HFFc6 (cell line): Measurements from ENCODE around the gene ALG9. TPM values are rescaled to one million over a fixed set of nuclear protein-coding genes. Genes with fewer than 3 reads are reported as not detected.
A peak's percentile ranks its signal among the peaks of the same experiment; 100 is the strongest.

Experiments
- DNase-seq: peaks from one replicate; pipeline ENCODE4 v3.0.0-alpha.2; 2018
- H3K27ac Mint-ChIP-seq: 2 replicates; pipeline ENCODE4 v1.8.0; 2020; ENCODE audit warnings: mild to moderate bottlenecking, mixed read lengths
- H3K27me3 Mint-ChIP-seq: 2 replicates; pipeline ENCODE4 v1.8.0; 2021; ENCODE audit warnings: mild to moderate bottlenecking, moderate library complexity, mixed read lengths; ENCODE audit not compliant: insufficient read depth
- H3K36me3 Mint-ChIP-seq: 2 replicates; pipeline ENCODE4 v1.8.0; 2021; ENCODE audit warnings: low read depth, mixed read lengths
- H3K4me1 Mint-ChIP-seq: 2 replicates; pipeline ENCODE4 v1.8.0; 2020; ENCODE audit warnings: low read depth, mixed read lengths
- H3K4me3 Mint-ChIP-seq: 2 replicates; pipeline ENCODE4 v1.8.0; 2020; ENCODE audit warnings: mild to moderate bottlenecking, moderate library complexity, mixed read lengths
- H3K9me3 Mint-ChIP-seq: 2 replicates; pipeline ENCODE4 v1.8.0; 2020; ENCODE audit warnings: mild to moderate bottlenecking, mixed read lengths
- total RNA-seq, 6 experiments: library from RNA; stranded (reverse); fragmentation: NEBNext Ultra II Directional; extraction: Animal tissue kit (Norgen Biotek cat#: 25700); gene quantifications; 2 replicates in 1 of 6; 3 replicates in 5 of 6; pipeline ENCODE4 v1.2.3, GENCODE V29; 2021
- TF ChIP-seq, protein P1 (sequence below): fragments of 200-600 bp; sonication (generic); IDR thresholded peaks from 2 replicates; pipeline ENCODE4 v1.5.0; 2021; ENCODE audit warnings: antibody characterized with exemption, mild to moderate bottlenecking

Gene ALG9
- total RNA-seq, 6 experiments from 2014 or later = 31.1 to 44.2 (median 36.5) TPM

DNA sequence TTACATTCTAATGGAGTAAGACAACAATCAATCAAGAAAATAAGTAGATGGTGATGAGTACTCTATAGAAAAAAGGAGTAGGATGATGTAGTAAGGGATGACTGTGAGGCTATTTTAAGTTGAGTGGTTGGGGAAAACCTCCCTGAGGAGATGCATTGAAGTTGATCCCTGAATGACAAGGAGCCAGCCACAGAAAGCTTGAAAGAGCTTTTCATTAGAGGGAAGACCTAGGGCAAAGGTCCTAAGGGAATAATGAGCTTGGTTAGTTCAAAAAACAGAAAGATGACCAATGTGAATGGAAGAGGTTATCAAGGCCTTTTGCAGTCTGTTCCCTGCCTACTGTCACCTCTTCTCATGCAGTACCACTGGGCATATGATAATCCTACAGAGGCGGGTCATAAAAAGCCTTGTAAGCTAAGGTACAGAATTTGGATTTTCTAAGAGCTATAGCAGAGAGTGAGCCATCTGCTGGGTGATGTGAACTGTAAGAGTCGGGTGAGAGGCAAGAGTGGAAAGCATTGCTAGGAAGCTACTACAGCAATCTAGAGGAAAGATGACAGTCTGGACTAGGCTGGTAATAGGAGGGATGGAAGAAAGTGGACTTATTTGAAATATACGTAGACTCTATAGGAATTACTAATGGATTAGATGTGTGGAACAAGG lies 108.3 kb downstream of the ALG9 start:
- Mint-ChIP-seq H3K27me3 (0 out of 2 replicates have a peak, but pooled peaks cover 2% of the 10 kb centered on the region), H3K27ac (peak overlapping the region; percentile 6), H3K4me1 (peaks cover 48% of the 10 kb centered on the region), H3K9me3 (no peaks in the 10 kb centered on the region), H3K36me3 (peaks cover 57% of the 10 kb centered on the region), H3K4me3 (peak overlapping the region; percentile 7; the same call in 1 of the 2 replicates)
- no peak for DNase-seq
- TF ChIP-seq, protein P1, sequence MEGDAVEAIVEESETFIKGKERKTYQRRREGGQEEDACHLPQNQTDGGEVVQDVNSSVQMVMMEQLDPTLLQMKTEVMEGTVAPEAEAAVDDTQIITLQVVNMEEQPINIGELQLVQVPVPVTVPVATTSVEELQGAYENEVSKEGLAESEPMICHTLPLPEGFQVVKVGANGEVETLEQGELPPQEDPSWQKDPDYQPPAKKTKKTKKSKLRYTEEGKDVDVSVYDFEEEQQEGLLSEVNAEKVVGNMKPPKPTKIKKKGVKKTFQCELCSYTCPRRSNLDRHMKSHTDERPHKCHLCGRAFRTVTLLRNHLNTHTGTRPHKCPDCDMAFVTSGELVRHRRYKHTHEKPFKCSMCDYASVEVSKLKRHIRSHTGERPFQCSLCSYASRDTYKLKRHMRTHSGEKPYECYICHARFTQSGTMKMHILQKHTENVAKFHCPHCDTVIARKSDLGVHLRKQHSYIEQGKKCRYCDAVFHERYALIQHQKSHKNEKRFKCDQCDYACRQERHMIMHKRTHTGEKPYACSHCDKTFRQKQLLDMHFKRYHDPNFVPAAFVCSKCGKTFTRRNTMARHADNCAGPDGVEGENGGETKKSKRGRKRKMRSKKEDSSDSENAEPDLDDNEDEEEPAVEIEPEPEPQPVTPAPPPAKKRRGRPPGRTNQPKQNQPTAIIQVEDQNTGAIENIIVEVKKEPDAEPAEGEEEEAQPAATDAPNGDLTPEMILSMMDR = no peak; the same call in 1 of the 2 replicates

DNA sequence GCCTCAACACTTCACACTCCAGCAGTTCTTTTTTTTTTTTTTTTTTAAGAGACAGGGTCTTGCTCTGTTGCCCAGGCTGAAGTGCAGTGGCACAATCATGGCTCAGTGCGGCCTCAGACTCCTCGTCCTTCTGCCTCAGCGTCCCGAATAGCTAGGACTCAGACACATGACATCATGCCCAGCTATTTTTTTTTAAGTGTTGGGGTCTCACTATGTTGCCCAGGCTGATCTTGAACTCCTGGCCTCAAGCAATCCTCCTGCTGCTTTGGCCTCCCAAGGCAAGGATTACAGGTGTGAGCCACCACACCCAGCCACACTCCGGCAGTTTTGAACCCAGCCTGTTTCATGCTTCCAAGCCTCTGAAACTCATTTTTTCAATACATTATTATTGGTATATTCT lies 108.9 kb downstream of the ALG9 start:
- 0 out of 2 replicates have a peak, but pooled peaks cover 2% of the 10 kb centered on the region for H3K27me3 Mint-ChIP-seq
- DNase-seq = no peak
- TF ChIP-seq, protein P1 = no peak
- no peak overlapping the region for H3K4me3 Mint-ChIP-seq
- H3K9me3 Mint-ChIP-seq = no peaks in the 10 kb centered on the region
- H3K27ac Mint-ChIP-seq = no peak overlapping the region
- H3K36me3 Mint-ChIP-seq = peaks cover 63% of the 10 kb centered on the region
- H3K4me1 Mint-ChIP-seq = peaks cover 48% of the 10 kb centered on the region

DNA sequence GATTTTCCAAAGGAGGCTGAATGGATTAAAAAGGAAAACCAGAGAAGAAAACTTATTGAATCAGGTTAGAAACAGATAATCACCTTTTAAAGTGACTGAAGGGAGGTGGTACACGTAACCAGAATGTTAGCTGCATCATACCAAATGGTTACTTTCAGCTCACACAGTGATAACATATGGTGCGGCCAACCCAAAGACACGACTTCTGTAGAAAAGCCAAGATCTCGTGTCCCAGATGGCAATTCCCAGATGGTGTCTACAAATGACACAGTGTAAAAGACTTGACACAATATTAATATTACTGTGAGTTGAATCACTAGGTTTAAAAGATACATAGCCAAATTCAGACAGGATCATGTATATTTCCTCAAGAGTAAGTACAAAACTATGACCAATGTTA lies 110.3 kb downstream of the ALG9 start:
- no peak for DNase-seq
- H3K27me3 Mint-ChIP-seq = 0 out of 2 replicates have a peak, but pooled peaks cover under 1% of the 10 kb centered on the region

DNA sequence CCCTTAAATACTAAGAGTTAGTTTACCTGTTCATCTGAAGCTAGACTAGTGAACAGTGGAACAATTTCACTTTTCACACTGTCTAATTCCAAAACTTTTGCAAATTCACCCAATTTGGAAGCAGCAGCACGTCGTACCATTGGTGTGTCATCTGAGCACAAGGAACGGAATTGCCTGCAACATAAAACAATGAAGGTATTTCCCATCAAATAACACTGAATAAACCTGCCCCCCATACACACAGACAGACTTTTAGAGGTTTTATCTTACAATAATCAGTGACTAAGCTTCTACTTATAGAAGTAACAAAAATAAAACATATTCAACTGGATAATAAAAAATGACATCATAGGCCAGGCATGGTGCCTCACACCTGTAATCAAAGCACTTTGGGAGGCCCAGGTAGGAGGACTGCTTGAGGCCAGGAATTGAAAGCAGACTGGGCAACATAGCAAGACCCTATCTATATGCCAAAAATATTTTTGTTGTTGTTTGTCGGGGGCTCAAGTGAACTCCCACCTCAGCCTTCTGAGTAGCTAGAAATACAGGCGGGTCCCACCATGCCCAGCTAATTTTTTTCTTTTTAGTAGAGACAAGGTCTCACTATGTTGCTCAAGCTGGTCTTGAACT lies 111.5 kb downstream of the ALG9 start:
- no peaks in the 10 kb centered on the region for H3K9me3 Mint-ChIP-seq
- H3K27ac Mint-ChIP-seq = peak overlapping the region; percentile 60
- peak; percentile 11 for DNase-seq
- peaks cover 64% of the 10 kb centered on the region for H3K36me3 Mint-ChIP-seq
- no peaks in the 10 kb centered on the region for H3K27me3 Mint-ChIP-seq
- TF ChIP-seq, protein P1 = no peak
- H3K4me3 Mint-ChIP-seq = 0 out of 2 replicates have a peak overlapping the region, but pooled peaks have one; percentile 40
- peaks cover 35% of the 10 kb centered on the region for H3K4me1 Mint-ChIP-seq

More for the DNA sequence above, 110.3 kb downstream of the ALG9 start:
- Mint-ChIP-seq H3K27ac (no peak overlapping the region), H3K4me1 (peaks cover 39% of the 10 kb centered on the region), H3K4me3 (no peak overlapping the region), H3K36me3 (peaks cover 70% of the 10 kb centered on the region), H3K9me3 (no peaks in the 10 kb centered on the region)
- TF ChIP-seq, protein P1 = no peak

DNA sequence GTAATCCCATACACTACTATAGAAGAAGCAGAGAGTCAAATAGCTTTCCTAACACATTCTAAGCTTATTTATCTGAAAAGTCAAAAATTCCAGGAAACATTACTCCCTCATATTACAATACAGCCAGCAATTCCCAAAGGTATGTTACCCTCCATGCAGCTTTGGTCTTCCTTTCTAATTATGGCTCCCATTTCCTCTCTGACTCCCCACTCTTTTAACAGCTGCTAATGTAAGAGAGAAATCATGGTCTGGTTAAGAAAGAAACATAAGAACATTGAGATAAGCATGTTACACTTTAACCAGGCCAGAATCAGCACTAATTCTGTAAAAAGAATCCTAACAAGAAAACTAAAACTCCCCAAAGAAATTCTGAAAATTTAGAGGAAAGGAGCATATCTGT lies 112.0 kb downstream of the ALG9 start:
- H3K4me1 Mint-ChIP-seq = peaks cover 30% of the 10 kb centered on the region
- DNase-seq = no peak
- H3K27ac Mint-ChIP-seq = peak overlapping the region; percentile 60
- no peaks in the 10 kb centered on the region for H3K9me3 Mint-ChIP-seq
- no peaks in the 10 kb centered on the region for H3K27me3 Mint-ChIP-seq
- TF ChIP-seq, protein P1 = no peak
- H3K4me3 Mint-ChIP-seq = 0 out of 2 replicates have a peak overlapping the region, but pooled peaks have one; percentile 40
- H3K36me3 Mint-ChIP-seq = peaks cover 60% of the 10 kb centered on the region
